H1 (cell line): ENCODE results near the gene GBX1. TPM values are rescaled to one million over a fixed set of nuclear protein-coding genes. Genes with fewer than 3 reads are reported as not detected.

ENCODE experiments used
- CTCF ChIA-PET: fragments of 300-600 bp; sonication (Branson Sonifier 250); formaldehyde crosslinking; loops from one replicate; lab custom pipeline; 2021; ENCODE audit not compliant: partially characterized antibody; lab: Charles Lee
- POLR2A ChIA-PET: fragments of 300-600 bp; sonication (Branson Sonifier 250); formaldehyde crosslinking; loops from one replicate; lab custom pipeline; 2021; ENCODE audit warnings: inconsistent platforms; ENCODE audit not compliant: partially characterized antibody; lab: Charles Lee
- DNase-seq, 2 experiments: peaks; one replicate each; pipeline versions ENCODE4 v3.0.0 to v3.0.0-alpha.2; 2010 to 2022; ENCODE audit warnings: low spot score in 2 of 2, low read depth in 1 of 2, mixed read lengths in 1 of 2
- FAIRE-seq: peaks from 2 replicates; lab custom pipeline; 2011; peaks lifted over from hg19 to GRCh38; lab: Jason Lieb, UNC
- H2AFZ ChIP-seq: 2 replicates; pipeline ENCODE4 v1.8.1; 2012; ENCODE audit warnings: low read length, inconsistent platforms
- H2AK5ac ChIP-seq: 2 replicates; pipeline ENCODE4 v1.6.1; 2013; ENCODE audit warnings: low read depth, low read length
- H2BK120ac ChIP-seq: replicated peaks from 2 replicates; pipeline ENCODE3; 2013; ENCODE audit warnings: low read depth, low read length, inconsistent platforms
- H2BK12ac ChIP-seq: 2 replicates; pipeline ENCODE4 v1.6.1; 2013; ENCODE audit warnings: low read depth, low read length
- H2BK15ac ChIP-seq: 2 replicates; pipeline ENCODE4 v1.6.1; 2013; ENCODE audit warnings: low read length
- H2BK20ac ChIP-seq: 2 replicates; pipeline ENCODE4 v1.6.1; 2013; ENCODE audit warnings: low read length
- H2BK5ac ChIP-seq: 2 replicates; pipeline ENCODE4 v1.6.1; 2013; ENCODE audit warnings: low read depth, low read length
- H3K14ac ChIP-seq: 2 replicates; pipeline ENCODE4 v1.6.1; 2013; ENCODE audit warnings: inconsistent platforms; ENCODE audit not compliant: insufficient read length
- H3K18ac ChIP-seq: 2 replicates; pipeline ENCODE4 v1.6.1; 2013; ENCODE audit warnings: low read length; ENCODE audit errors: extremely low read depth
- H3K23ac ChIP-seq: 2 replicates; pipeline ENCODE4 v1.6.1; 2013; ENCODE audit warnings: inconsistent platforms; ENCODE audit not compliant: insufficient read length
- H3K23me2 ChIP-seq: 2 replicates; pipeline ENCODE4 v1.6.1; 2013; ENCODE audit warnings: low read depth, low read length
- H3K27ac ChIP-seq: 2 replicates; pipeline ENCODE4 v1.6.1; 2011; ENCODE audit warnings: low read depth, low read length, inconsistent platforms
- H3K27me3 ChIP-seq, 4 experiments: replicated peaks in 1 of 4; 1 replicate in 1 of 4; 2 replicates in 3 of 4; pipeline versions ENCODE4 v1.6.1 to v1.8.1; 2011 to 2013; ENCODE audit warnings: low read length in 3 of 4, mild to moderate bottlenecking in 3 of 4, inconsistent platforms in 2 of 4, mixed read lengths in 2 of 4, moderate library complexity in 1 of 4; ENCODE audit not compliant: control insufficient read depth in 3 of 4, insufficient read depth in 3 of 4; ENCODE audit errors: extremely low read depth in 1 of 4
- H3K36me3 ChIP-seq, 4 experiments: 2 replicates each; pipeline versions ENCODE4 v1.6.1 to v1.8.1; 2011 to 2013; ENCODE audit warnings: mild to moderate bottlenecking in 4 of 4, low read length in 3 of 4, moderate library complexity in 2 of 4, control low read depth in 1 of 4, inconsistent platforms in 1 of 4; ENCODE audit not compliant: insufficient read depth in 4 of 4, control insufficient read depth in 2 of 4
- H3K4ac ChIP-seq: replicated peaks from 2 replicates; pipeline ENCODE3; 2013; ENCODE audit warnings: low read length, low read depth, mixed read lengths, inconsistent platforms; ENCODE audit not compliant: insufficient read length
- H3K4me1 ChIP-seq, 4 experiments: replicated peaks in 1 of 4; 1 replicate in 1 of 4; 2 replicates in 3 of 4; pipeline versions ENCODE4 v1.6.1 to v1.8.1; 2011 to 2013; ENCODE audit warnings: low read length in 3 of 4, inconsistent platforms in 2 of 4, mixed read lengths in 1 of 4; ENCODE audit not compliant: insufficient read depth in 4 of 4, control insufficient read depth in 3 of 4
- H3K4me2 ChIP-seq, 2 experiments: 2 replicates each; pipeline versions ENCODE4 v1.6.1 to v1.8.1; 2011 to 2013; ENCODE audit warnings: low read depth in 2 of 2, low read length in 2 of 2, control low read depth in 1 of 2, inconsistent platforms in 1 of 2, mild to moderate bottlenecking in 1 of 2; ENCODE audit not compliant: insufficient read depth in 1 of 2
- H3K4me3 ChIP-seq, 4 experiments: fragments of 200-600, 300-600 bp in 1 of 4; sonication (generic), shearing (Covaris generic), sonication (Bioruptor Twin) in 1 of 4; 2 replicates each; pipeline versions ENCODE4 v1.5.1 to v1.8.1; 2011 to 2016; ENCODE audit warnings: low read length in 4 of 4, low read depth in 3 of 4, control low read depth in 2 of 4, inconsistent platforms in 2 of 4, mild to moderate bottlenecking in 2 of 4, mixed read lengths in 1 of 4, moderate library complexity in 1 of 4; ENCODE audit not compliant: insufficient read depth in 2 of 4; ENCODE audit errors: extremely low read depth in 1 of 4
- H3K56ac ChIP-seq: replicated peaks from 2 replicates; pipeline ENCODE3; 2013; ENCODE audit warnings: low read depth, mild to moderate bottlenecking, mixed read lengths, low read length, inconsistent platforms; ENCODE audit not compliant: insufficient read length
- H3K79me1 ChIP-seq: 2 replicates; pipeline ENCODE4 v1.6.1; 2013; ENCODE audit warnings: low read depth, low read length, control low read depth
- H3K79me2 ChIP-seq, 2 experiments: 2 replicates each; pipeline versions ENCODE4 v1.6.1 to v1.8.1; 2012 to 2013; ENCODE audit warnings: low read length in 2 of 2, mild to moderate bottlenecking in 2 of 2, inconsistent platforms in 1 of 2; ENCODE audit not compliant: insufficient read depth in 2 of 2, control insufficient read depth in 1 of 2
- H3K9ac ChIP-seq, 4 experiments: replicated peaks in 1 of 4; 1 replicate in 1 of 4; 2 replicates in 3 of 4; pipeline versions ENCODE4 v1.6.1 to v1.8.1; 2011 to 2013; ENCODE audit warnings: low read depth in 3 of 4, low read length in 3 of 4, control low read depth in 2 of 4, mild to moderate bottlenecking in 2 of 4, moderate library complexity in 2 of 4, inconsistent platforms in 1 of 4; ENCODE audit errors: extremely low read depth in 1 of 4
- H3K9me3 ChIP-seq, 2 experiments: 2 replicates each; pipeline versions ENCODE4 v1.6.1 to v1.8.1; 2012 to 2013; ENCODE audit warnings: mild to moderate bottlenecking in 2 of 2, moderate library complexity in 2 of 2, control low read depth in 1 of 2, inconsistent platforms in 1 of 2, low read depth in 1 of 2, low read length in 1 of 2, mixed read lengths in 1 of 2; ENCODE audit not compliant: insufficient read depth in 2 of 2
- H4K20me1 ChIP-seq, 2 experiments: replicated peaks in 1 of 2; 2 replicates each; pipeline versions ENCODE3 to v1.8.1; 2011 to 2013; ENCODE audit warnings: inconsistent platforms in 2 of 2, low read length in 2 of 2, mild to moderate bottlenecking in 1 of 2; ENCODE audit not compliant: insufficient read depth in 2 of 2, control insufficient read depth in 1 of 2
- H4K5ac ChIP-seq: 2 replicates; pipeline ENCODE4 v1.6.1; 2013; ENCODE audit warnings: low read length, low read depth, mixed read lengths, inconsistent platforms; ENCODE audit not compliant: insufficient read length
- H4K8ac ChIP-seq: 2 replicates; pipeline ENCODE4 v1.8.0; 2013; ENCODE audit warnings: mild to moderate bottlenecking, moderate library complexity, low read length, inconsistent platforms; ENCODE audit not compliant: insufficient read depth; ENCODE audit errors: extremely low read depth
- H4K91ac ChIP-seq: replicated peaks from 2 replicates; pipeline ENCODE3; 2013; ENCODE audit warnings: low read length, mixed read lengths, inconsistent platforms; ENCODE audit not compliant: insufficient read length
- ATF2 ChIP-seq: IDR thresholded peaks from 2 replicates; pipeline ENCODE4 v1.6.1; 2012; ENCODE audit warnings: low read length, inconsistent platforms
- GTF2F1 ChIP-seq: IDR thresholded peaks from 2 replicates; pipeline ENCODE4 v1.6.1; 2012; ENCODE audit warnings: low read depth, low read length, improper control_type of control experiment, borderline replicate concordance
- JUND ChIP-seq: IDR thresholded peaks from 2 replicates; pipeline ENCODE4 v1.6.1; 2011; ENCODE audit warnings: mild to moderate bottlenecking, improper control_type of control experiment, low read length
- WGBS, 2 experiments: shearing (Covaris generic) in 1 of 2; methylation state at CpG; one replicate each; pipeline versions ENCODE4 v1.1.6 to v1.1.7; 2013 to 2015; ENCODE audit warnings: low lambda C conversion rate in 2 of 2, mixed read lengths in 2 of 2, inconsistent platforms in 1 of 2, low coverage in 1 of 2, missing lambda C conversion rate in 1 of 2; ENCODE audit not compliant: insufficient replicate concordance in 2 of 2, insufficient coverage in 1 of 2, insufficient read length in 1 of 2; ENCODE audit errors: extremely low coverage in 1 of 2, missing lambda C conversion rate in 1 of 2; 5-methylcytosine and 5-hydroxymethylcytosine counted together
- polyA plus RNA-seq, 7 experiments: library from polyadenylated mRNA; depleted of rRNA in 3 of 7; stranded (reverse) in 5 of 7; unstranded in 2 of 7; fragments of >200 nt in 5 of 7; fragments of 200-250 nt in 2 of 7; gene quantifications; 1 replicate in 5 of 7; 2 replicates in 1 of 7; 4 replicates in 1 of 7; pipeline versions ENCODE4 v1.2.1 to v1.2.3, GENCODE V29; 2011 to 2013; ENCODE audit warnings: missing spikeins in 2 of 7, mixed read lengths in 2 of 7
- total RNA-seq: library from RNA; stranded (reverse); fragmentation: NEBNext Ultra II Directional; extraction: Animal tissue kit (Norgen Biotek cat#: 25700); gene quantifications from 2 replicates; pipeline ENCODE4 v1.2.1, GENCODE V29; 2021
- TF ChIP-seq, protein P1 (sequence below): IDR thresholded peaks from 2 replicates; pipeline ENCODE4 v1.6.1; 2012; ENCODE audit warnings: inconsistent platforms

GBX1 gene
- total and polyA plus RNA-seq, 2 of the 8 experiments (the other 6 are each of a cell fraction or from before 2014, with no cell fraction given) = not detected

DNA sequence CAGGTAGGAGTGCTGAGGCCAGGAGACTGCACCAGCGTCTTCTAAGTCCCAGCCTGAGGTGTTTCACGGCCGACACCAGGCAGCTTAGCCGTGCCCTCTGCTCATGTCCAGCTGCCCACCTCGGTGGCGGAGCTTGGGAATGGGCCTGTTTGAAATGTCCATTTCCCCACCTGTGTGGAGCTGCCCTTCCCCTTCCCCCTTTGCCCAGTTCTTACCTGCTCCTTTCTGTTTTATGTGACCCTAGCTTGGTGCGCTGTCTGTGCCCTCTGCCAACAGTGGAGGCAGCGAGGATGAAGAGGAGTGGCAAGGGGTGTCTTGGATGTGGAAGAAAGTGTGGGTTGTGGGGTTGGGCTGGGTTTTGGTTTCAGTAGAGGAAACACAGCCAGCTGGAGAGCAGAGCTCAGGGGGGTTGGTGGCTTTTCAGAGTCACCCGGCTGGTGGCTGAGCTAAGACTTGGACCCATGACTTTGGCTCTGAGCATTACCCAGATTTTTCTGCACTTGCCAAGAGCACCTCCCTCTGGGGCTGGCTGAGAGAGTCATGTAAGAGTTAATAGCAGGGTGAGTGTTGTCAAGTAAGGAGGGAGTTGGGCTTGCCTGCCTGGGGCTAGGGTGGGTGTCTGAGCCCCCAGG, 37.4 kb downstream of the GBX1 start:
- H4K91ac ChIP-seq = no peak overlapping the region
- no peak overlapping the region for H2BK5ac ChIP-seq
- CTCF ChIA-PET = interaction anchor here (0.6 to 11.7 kb wide), 13 partner anchors 11 to 177 kb away, joined by 3 to 197 read pairs (median 3); no protein-coding TSS in a partner anchor
- no peak for FAIRE-seq
- DNase-seq = no peak
- H4K20me1 ChIP-seq = peaks cover 6 to 22% of the 10 kb centered on the region in 2 experiments
- H2BK120ac ChIP-seq = no peak overlapping the region
- no peak overlapping the region for H3K23ac ChIP-seq
- no peak overlapping the region for H3K9ac ChIP-seq
- no peaks in the 10 kb centered on the region for H3K9me3 ChIP-seq
- H3K79me2 ChIP-seq = no peaks in the 10 kb centered on the region
- H3K56ac ChIP-seq = no peak overlapping the region
- H2BK15ac ChIP-seq = no peak overlapping the region
- no peak overlapping the region for H2BK12ac ChIP-seq
- H3K27me3 ChIP-seq = peaks cover 0 to 6% (median 1%) of the 10 kb centered on the region in 4 experiments; a peak in 4 of 7 replicates
- H3K4me1 ChIP-seq = peaks cover 0 to 11% (median 6%) of the 10 kb centered on the region in 4 experiments; a peak in 6 of 7 replicates
- no peaks in the 10 kb centered on the region for H3K79me1 ChIP-seq
- H4K5ac ChIP-seq = no peak overlapping the region
- POLR2A ChIA-PET = interaction anchor here (0.7 to 0.9 kb wide), 2 partner anchors 9 to 112 kb away, joined by 3 read pairs; no protein-coding TSS in a partner anchor
- no peak overlapping the region for H3K14ac ChIP-seq
- H3K4me2 ChIP-seq = no peak overlapping the region
- H2BK20ac ChIP-seq = no peak overlapping the region
- H3K23me2 ChIP-seq = peaks cover 5% of the 10 kb centered on the region; the same call in 1 of the 2 replicates
- no peak overlapping the region for H2AK5ac ChIP-seq
- H3K18ac ChIP-seq = no peak overlapping the region
- no peak overlapping the region for H2AFZ ChIP-seq
- peaks cover 0 to 10% (median 5%) of the 10 kb centered on the region in 4 experiments; a peak in 5 of 8 replicates for H3K36me3 ChIP-seq
- no peak overlapping the region for H3K4me3 ChIP-seq
- 98% methylated on average over 8 of the region's 9 CpGs; no CpG with 5 or more reads in 1 of the 2 experiments for WGBS, 2 experiments
- no peak overlapping the region for H3K27ac ChIP-seq
- no peak overlapping the region for H3K4ac ChIP-seq
- H4K8ac ChIP-seq = no peak overlapping the region; the same call in 1 of the 2 replicates
- no peak for TF ChIP-seq JUND
- TF ChIP-seq GTF2F1 = no peak
- no peak for TF ChIP-seq ATF2
- TF ChIP-seq, protein P1, sequence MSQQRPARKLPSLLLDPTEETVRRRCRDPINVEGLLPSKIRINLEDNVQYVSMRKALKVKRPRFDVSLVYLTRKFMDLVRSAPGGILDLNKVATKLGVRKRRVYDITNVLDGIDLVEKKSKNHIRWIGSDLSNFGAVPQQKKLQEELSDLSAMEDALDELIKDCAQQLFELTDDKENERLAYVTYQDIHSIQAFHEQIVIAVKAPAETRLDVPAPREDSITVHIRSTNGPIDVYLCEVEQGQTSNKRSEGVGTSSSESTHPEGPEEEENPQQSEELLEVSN = no peak
